HG02981 (cell line): ENCODE results near the gene OR6M1.

Experiments
- ATAC-seq: cut with Tn5 transposase; IDR thresholded peaks from one replicate; pipeline ENCODE4 v1.9.1; 2021; ENCODE audit warnings: mild to moderate bottlenecking, moderate library complexity; ENCODE audit not compliant: unreplicated experiment

Gene OR6M1

GRCh38 chr11:123775715-123776549 lies 30.2 kb downstream of the OR6M1 start:
- ATAC-seq, result no peak

DNA sequence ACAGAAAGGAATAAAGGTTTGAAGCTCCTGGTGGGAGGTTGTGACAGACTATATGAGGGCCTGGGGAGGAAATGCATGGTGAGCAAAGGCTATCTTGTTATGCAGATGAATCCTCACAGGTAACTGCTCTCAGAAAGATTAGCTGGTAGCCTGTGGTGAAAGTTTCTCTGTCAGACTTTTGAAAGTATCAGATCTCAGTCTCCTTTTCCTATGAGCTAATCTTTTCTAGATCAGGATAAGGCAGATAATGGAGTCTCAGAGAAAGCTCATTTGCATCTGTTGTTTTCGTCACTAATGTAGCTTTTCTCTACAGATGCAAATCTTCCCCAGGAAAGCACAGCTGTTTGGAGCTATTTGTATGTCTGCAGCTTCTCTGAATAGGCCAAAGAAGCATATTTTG lies 30.9 kb downstream of the OR6M1 start:
- ATAC-seq, result no peak

- ATAC-seq, result no peak
Observed at GRCh38 chr11:123773959-123774358, 32.2 kb downstream of the OR6M1 start.

GRCh38 chr11:123773026-123773425 lies 33.1 kb downstream of the OR6M1 start:
- ATAC-seq, result no peak

- ATAC-seq, result no peak
Observed at GRCh38 chr11:123771664-123772063, 34.5 kb downstream of the OR6M1 start.

DNA sequence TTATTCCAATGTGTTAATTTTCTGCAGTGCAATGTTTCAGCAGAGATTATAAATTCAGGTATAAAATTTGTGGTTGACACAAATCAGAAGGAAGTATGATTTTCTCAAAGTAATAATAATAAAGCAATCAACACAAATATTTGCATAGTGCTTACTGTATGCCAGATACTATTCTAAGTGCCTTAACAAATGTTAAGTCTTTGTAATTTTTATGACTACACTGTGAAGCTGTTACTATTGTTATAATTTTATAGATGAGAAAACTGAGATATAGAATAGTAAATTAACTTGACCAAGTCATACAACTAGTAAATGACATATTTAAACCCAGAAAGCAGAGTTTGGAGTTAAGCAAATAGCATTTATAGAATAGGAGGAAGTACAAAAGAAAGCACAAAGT lies 35.4 kb downstream of the OR6M1 start:
- no peak for ATAC-seq

DNA sequence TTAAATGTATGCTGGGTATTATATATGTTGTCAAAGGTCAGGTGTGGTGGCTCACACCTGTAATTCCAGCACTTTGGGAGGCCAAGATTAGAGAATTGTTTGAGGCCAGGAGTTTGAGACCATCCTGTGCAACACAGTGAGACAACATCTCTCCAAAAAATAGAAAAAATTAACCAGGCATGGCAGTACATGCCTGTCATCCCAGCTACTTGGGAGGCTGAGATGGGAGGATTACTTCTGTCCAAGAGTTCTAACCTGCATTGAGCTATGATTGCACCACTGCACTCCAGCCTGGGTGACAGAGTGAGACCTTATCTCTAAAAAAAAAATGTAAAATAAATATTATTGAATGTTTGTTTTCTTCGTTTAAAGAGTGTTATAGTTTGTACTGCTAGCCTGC lies 40.5 kb downstream of the OR6M1 start:
- no peak for ATAC-seq

- ATAC-seq, result no peak
Observed at GRCh38 chr11:123762422-123762821, 43.7 kb downstream of the OR6M1 start.

GRCh38 chr11:123760894-123761293 lies 45.3 kb downstream of the OR6M1 start:
- peak; percentile 67 for ATAC-seq

DNA sequence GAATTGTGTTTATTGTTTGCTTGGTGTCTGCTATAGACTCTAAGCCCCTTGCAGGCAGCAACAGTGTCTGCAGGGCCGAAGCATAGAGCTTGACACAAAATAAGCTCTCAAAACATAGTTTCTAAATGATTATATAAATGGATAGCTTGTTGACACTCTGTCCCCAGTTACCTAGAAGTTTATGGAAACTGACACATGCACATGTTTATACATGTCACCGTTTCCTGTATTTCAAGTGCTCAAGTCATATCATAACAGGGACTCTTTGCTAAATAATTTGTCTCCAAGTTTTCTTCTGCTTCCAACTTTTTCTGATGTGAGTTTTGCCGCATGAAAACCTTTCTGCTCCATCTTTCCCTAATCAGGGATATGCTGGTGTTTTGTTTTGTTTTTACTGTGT lies 48.2 kb downstream of the OR6M1 start:
- no peak for ATAC-seq

- no peak for ATAC-seq
Observed at GRCh38 chr11:123755813-123756212, 50.3 kb downstream of the OR6M1 start.
